ENCODE measurements around the gene SYTL1.

GRCh38 chr1:27346357-27346756, 4.5 kb downstream of the SYTL1 start:
- TF ChIP-seq MAZ (CRISPR knock-in tag; conservative IDR thresholded peaks at IDR 0.05 in 1 of 2, IDR thresholded peaks at IDR 0.05 in 1 of 2) (no peak), CTCF (IDR thresholded peaks at IDR 0.05 in 2 of 3, conservative IDR thresholded peaks at IDR 0.05 in 1 of 3; ENCODE audit: insufficient read depth in 2 of 3, low read depth in 1 of 3, low read length in 3 of 3) (no peak), POLR2AphosphoS5 (IDR thresholded peaks at IDR 0.05; ENCODE audit: control insufficient read depth, insufficient read depth, low read depth, low read length) (no peak), ZBTB9 (CRISPR knock-in tag; IDR thresholded peaks at IDR 0.05) (no peak), EZH2 (IDR thresholded peaks at IDR 0.05; ENCODE audit: borderline replicate concordance, low read depth, low read length) (no peak), HDGF (IDR thresholded peaks at IDR 0.05) (no peak), MYNN (IDR thresholded peaks at IDR 0.05) (no peak), MYNN (CRISPR knock-in tag; IDR thresholded peaks at IDR 0.05) (no peak), TAF1 (IDR thresholded peaks at IDR 0.05; ENCODE audit: control insufficient read depth, extremely low read depth, insufficient read depth, low read length, severe bottlenecking) (no peak), TARDBP (IDR thresholded peaks at IDR 0.05) (no peak), ZNF449 (CRISPR knock-in tag; IDR thresholded peaks at IDR 0.05) (no peak), EP300 (IDR thresholded peaks at IDR 0.05; ENCODE audit: low read length) (no peak), MLLT1 (IDR thresholded peaks at IDR 0.05) (no peak), CHD2 (IDR thresholded peaks at IDR 0.05; ENCODE audit: low read depth, low read length) (no peak)

All from K562 (cell line).